K562 (cell line): Measurements from ENCODE around the gene ZNF800.

Experiments
- EP300 ChIP-seq: IDR thresholded peaks from 2 replicates; pipeline ENCODE4 v1.6.1; 2012; ENCODE audit warnings: low read length, improper control_type of control experiment
- FOXA1 ChIP-seq: fragments of 450-650 bp; IDR thresholded peaks from 2 replicates; pipeline ENCODE4 v1.6.1; 2016; ENCODE audit warnings: mild to moderate bottlenecking, borderline replicate concordance
- KLF13 ChIP-seq: fragments of 450-650 bp; IDR thresholded peaks from 2 replicates; pipeline ENCODE4 v1.6.1; 2016; ENCODE audit warnings: missing genetic modification characterization, low read depth, mild to moderate bottlenecking, missing compliant biosample characterization, moderate library complexity, borderline replicate concordance
- MBD2 ChIP-seq: sonication (generic); IDR thresholded peaks from 2 replicates; pipeline ENCODE4 v1.6.1; 2016; ENCODE audit warnings: low read depth, borderline replicate concordance
- MED1 ChIP-seq: sonication (generic); formaldehyde crosslinking; IDR thresholded peaks from 2 replicates; pipeline ENCODE4 v1.8.1; 2023; ENCODE audit warnings: missing genetic modification reagents, borderline replicate concordance
- MTA2 ChIP-seq: fragments of 450-650 bp; IDR thresholded peaks from 2 replicates; pipeline ENCODE4 v1.6.1; 2016; ENCODE audit warnings: low read depth
- PATZ1 ChIP-seq: fragments of 250-450 bp; sonication (Bioruptor Pico); IDR thresholded peaks from 2 replicates; pipeline ENCODE4 v1.5.0; 2020; ENCODE audit warnings: mild to moderate bottlenecking, borderline replicate concordance
- SP1 ChIP-seq: sonication (generic); formaldehyde crosslinking; IDR thresholded peaks from 2 replicates; pipeline ENCODE4 v1.8.1; 2022; ENCODE audit warnings: mild to moderate bottlenecking, missing genetic modification reagents
- TOE1 ChIP-seq, 2 experiments: fragments of 450-650 bp in 1 of 2; sonication (generic) in 1 of 2; formaldehyde crosslinking in 1 of 2; IDR thresholded peaks; 2 replicates each; pipeline versions ENCODE4 v1.7.1 to v1.8.0; 2016 to 2022; ENCODE audit warnings: borderline replicate concordance in 2 of 2, mild to moderate bottlenecking in 2 of 2, antibody characterized with exemption in 1 of 2, inconsistent platforms in 1 of 2, low read depth in 1 of 2, missing genetic modification reagents in 1 of 2, moderate library complexity in 1 of 2
- U2AF1 ChIP-seq: fragments of 200-400 bp; formaldehyde crosslinking; optimal IDR thresholded peaks from 2 replicates; pipeline ENCODE3; 2017; ENCODE audit warnings: mild to moderate bottlenecking, low read depth, low read length, moderate library complexity
- ZEB2 ChIP-seq: fragments of 450-650 bp; IDR thresholded peaks from 2 replicates; pipeline ENCODE4 v1.6.1; 2016
- ZNF584 ChIP-seq: fragments of 200-800 bp; sonication (Bioruptor generic); IDR thresholded peaks from 2 replicates; pipeline ENCODE4 v1.6.1; 2016; ENCODE audit warnings: low read depth, mild to moderate bottlenecking, missing genetic modification characterization, missing compliant biosample characterization
- TF ChIP-seq, protein P1 (sequence below), 3 experiments: IDR thresholded peaks in 2 of 3; conservative IDR thresholded peaks in 1 of 3; 2 replicates each; pipeline ENCODE4 v1.5.1; 2011 to 2012; ENCODE audit warnings: low read length in 3 of 3, mild to moderate bottlenecking in 3 of 3, control low read depth in 2 of 3, improper control_type of control experiment in 1 of 3, inconsistent platforms in 1 of 3, low read depth in 1 of 3, mixed read lengths in 1 of 3, moderate library complexity in 1 of 3; ENCODE audit not compliant: insufficient read depth in 2 of 3
- TF ChIP-seq, protein P2 (sequence below): sonication (generic); formaldehyde crosslinking; IDR thresholded peaks from 2 replicates; pipeline ENCODE4 v1.5.0; 2020; ENCODE audit warnings: missing genetic modification reagents

- TF ChIP-seq, protein P1, sequence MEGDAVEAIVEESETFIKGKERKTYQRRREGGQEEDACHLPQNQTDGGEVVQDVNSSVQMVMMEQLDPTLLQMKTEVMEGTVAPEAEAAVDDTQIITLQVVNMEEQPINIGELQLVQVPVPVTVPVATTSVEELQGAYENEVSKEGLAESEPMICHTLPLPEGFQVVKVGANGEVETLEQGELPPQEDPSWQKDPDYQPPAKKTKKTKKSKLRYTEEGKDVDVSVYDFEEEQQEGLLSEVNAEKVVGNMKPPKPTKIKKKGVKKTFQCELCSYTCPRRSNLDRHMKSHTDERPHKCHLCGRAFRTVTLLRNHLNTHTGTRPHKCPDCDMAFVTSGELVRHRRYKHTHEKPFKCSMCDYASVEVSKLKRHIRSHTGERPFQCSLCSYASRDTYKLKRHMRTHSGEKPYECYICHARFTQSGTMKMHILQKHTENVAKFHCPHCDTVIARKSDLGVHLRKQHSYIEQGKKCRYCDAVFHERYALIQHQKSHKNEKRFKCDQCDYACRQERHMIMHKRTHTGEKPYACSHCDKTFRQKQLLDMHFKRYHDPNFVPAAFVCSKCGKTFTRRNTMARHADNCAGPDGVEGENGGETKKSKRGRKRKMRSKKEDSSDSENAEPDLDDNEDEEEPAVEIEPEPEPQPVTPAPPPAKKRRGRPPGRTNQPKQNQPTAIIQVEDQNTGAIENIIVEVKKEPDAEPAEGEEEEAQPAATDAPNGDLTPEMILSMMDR (IDR thresholded peaks at IDR 0.05 in 2 of 3, conservative IDR thresholded peaks at IDR 0.05 in 1 of 3; ENCODE audit: insufficient read depth in 2 of 3, low read depth in 1 of 3, low read length in 3 of 3), result no peak
- no peak for TF ChIP-seq TOE1 (IDR thresholded peaks at IDR 0.05; ENCODE audit: borderline replicate concordance)
- TF ChIP-seq TOE1 (CRISPR knock-in tag; IDR thresholded peaks at IDR 0.05; ENCODE audit: borderline replicate concordance, low read depth), result no peak
- no peak for TF ChIP-seq KLF13 (tag)
- no peak for TF ChIP-seq ZNF584
- no peak for TF ChIP-seq ZEB2
- no peak for TF ChIP-seq EP300
- TF ChIP-seq FOXA1, result no peak
- no peak for TF ChIP-seq PATZ1 (CRISPR knock-in tag)
- no peak for TF ChIP-seq MBD2
- no peak for TF ChIP-seq U2AF1
- TF ChIP-seq, protein P2, sequence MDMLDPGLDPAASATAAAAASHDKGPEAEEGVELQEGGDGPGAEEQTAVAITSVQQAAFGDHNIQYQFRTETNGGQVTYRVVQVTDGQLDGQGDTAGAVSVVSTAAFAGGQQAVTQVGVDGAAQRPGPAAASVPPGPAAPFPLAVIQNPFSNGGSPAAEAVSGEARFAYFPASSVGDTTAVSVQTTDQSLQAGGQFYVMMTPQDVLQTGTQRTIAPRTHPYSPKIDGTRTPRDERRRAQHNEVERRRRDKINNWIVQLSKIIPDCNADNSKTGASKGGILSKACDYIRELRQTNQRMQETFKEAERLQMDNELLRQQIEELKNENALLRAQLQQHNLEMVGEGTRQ (CRISPR knock-in tag), result no peak
- TF ChIP-seq MTA2, result no peak
- TF ChIP-seq MED1 (CRISPR knock-in tag), result no peak
- no peak for TF ChIP-seq SP1 (CRISPR knock-in tag)
Measured at GRCh38 chr7:127377425-127377824, 15.1 kb downstream of the ZNF800 start.
